Neural cell (in vitro differentiated cells): ENCODE measurements around the gene USP35. TPM values are rescaled to one million over a fixed set of nuclear protein-coding genes. Genes with fewer than 3 reads are reported as not detected.

Experiments
- H2AFZ ChIP-seq: fragments of 200-600, 300-800 bp; sonication (generic), shearing (Covaris generic); 2 replicates; pipeline ENCODE4 v1.6.0; 2014; ENCODE audit warnings: low read depth, mild to moderate bottlenecking, antibody characterized with exemption, low read length, moderate library complexity
- H3F3A ChIP-seq: fragments of 200-600 bp; shearing (Covaris generic); 2 replicates; pipeline ENCODE4 v1.6.1; 2016; ENCODE audit warnings: mild to moderate bottlenecking, moderate library complexity, mixed read lengths, antibody characterized with exemption, low read length; ENCODE audit not compliant: insufficient read depth, poor library complexity, severe bottlenecking
- H3K27ac ChIP-seq: fragments of 200-600, 300-800 bp; sonication (generic), shearing (Covaris generic); 2 replicates; pipeline ENCODE4 v1.5.1; 2014; ENCODE audit warnings: mild to moderate bottlenecking, low read length, moderate library complexity
- H3K27me3 ChIP-seq: fragments of 300-800, 200-600 bp; sonication (generic), shearing (Covaris generic); 2 replicates; pipeline ENCODE4 v1.6.0; 2014; ENCODE audit warnings: mild to moderate bottlenecking, low read depth, low read length, moderate library complexity; ENCODE audit not compliant: insufficient read depth
- H3K36me3 ChIP-seq: fragments of 300-800, 200-600 bp; sonication (generic), shearing (Covaris generic); 2 replicates; pipeline ENCODE4 v1.5.1; 2014; ENCODE audit warnings: mild to moderate bottlenecking, antibody characterized with exemption, low read length, moderate library complexity; ENCODE audit not compliant: insufficient read depth
- H3K4me2 ChIP-seq: fragments of 300-800, 200-600 bp; sonication (generic), shearing (Covaris generic); 2 replicates; pipeline ENCODE4 v1.6.0; 2014; ENCODE audit warnings: mild to moderate bottlenecking, low read length
- H3K4me3 ChIP-seq: fragments of 300-800, 200-600 bp; sonication (generic), shearing (Covaris generic); 2 replicates; pipeline ENCODE4 v1.5.1; 2014; ENCODE audit warnings: mild to moderate bottlenecking, low read length, moderate library complexity
- H3K79me2 ChIP-seq: fragments of 200-600 bp; shearing (Covaris generic); replicated peaks from 2 replicates; pipeline ENCODE4 v1.6.0; 2014; ENCODE audit warnings: mild to moderate bottlenecking, low read length, moderate library complexity; ENCODE audit not compliant: insufficient read depth
- H3K9ac ChIP-seq: fragments of 300-800, 200-600 bp; sonication (generic), shearing (Covaris generic); 2 replicates; pipeline ENCODE4 v1.6.1; 2016; ENCODE audit warnings: mild to moderate bottlenecking, low read length, mixed read lengths
- H3K9me2 ChIP-seq: fragments of 200-600 bp; shearing (Covaris generic); 2 replicates; pipeline ENCODE4 v1.6.1; 2016; ENCODE audit warnings: mild to moderate bottlenecking, low read length, mixed read lengths; ENCODE audit not compliant: insufficient read depth
- H3K9me3 ChIP-seq: fragments of 200-600, 300-800 bp; sonication (generic), shearing (Covaris generic); 2 replicates; pipeline ENCODE4 v1.6.1; 2016; ENCODE audit warnings: mild to moderate bottlenecking, mixed run types, low read length, moderate library complexity, mixed read lengths
- H4K20me1 ChIP-seq: fragments of 200-600 bp; shearing (Covaris generic); 2 replicates; pipeline ENCODE4 v1.6.1; 2016; ENCODE audit warnings: mild to moderate bottlenecking, mixed run types; ENCODE audit not compliant: insufficient read depth
- EP300 ChIP-seq: fragments of 450-650 bp; conservative IDR thresholded peaks from 2 replicates; pipeline ENCODE4 v1.6.1; 2014; ENCODE audit warnings: antibody characterized with exemption, mild to moderate bottlenecking, moderate library complexity; ENCODE audit not compliant: poor library complexity, severe bottlenecking
- EZH2 ChIP-seq: fragments of 200-600, 300-800 bp; shearing (Covaris generic), sonication (generic); IDR thresholded peaks from 2 replicates; pipeline ENCODE4 v1.6.1; 2014; ENCODE audit warnings: antibody characterized with exemption, low read length, borderline replicate concordance, mild to moderate bottlenecking; ENCODE audit not compliant: insufficient read depth, poor library complexity, severe bottlenecking
- MXI1 ChIP-seq: fragments of 450-650 bp; conservative IDR thresholded peaks from 2 replicates; pipeline ENCODE4 v1.6.1; 2014; ENCODE audit warnings: antibody characterized with exemption, mild to moderate bottlenecking; ENCODE audit not compliant: poor library complexity, severe bottlenecking
- POLR2AphosphoS5 ChIP-seq: IDR thresholded peaks from 2 replicates; pipeline ENCODE4 v1.6.1; 2012
- RAD21 ChIP-seq: fragments of 450-650 bp; conservative IDR thresholded peaks from 2 replicates; pipeline ENCODE4 v1.6.1; 2014; ENCODE audit warnings: antibody characterized with exemption, mild to moderate bottlenecking, moderate library complexity
- SMC3 ChIP-seq: fragments of 450-650 bp; conservative IDR thresholded peaks from 2 replicates; pipeline ENCODE4 v1.6.1; 2014; ENCODE audit warnings: antibody characterized with exemption, mild to moderate bottlenecking, moderate library complexity; ENCODE audit not compliant: poor library complexity
- TAF1 ChIP-seq: IDR thresholded peaks from 2 replicates; pipeline ENCODE4 v1.6.1; 2012; ENCODE audit warnings: low read depth
- polyA plus RNA-seq: library from polyadenylated mRNA; depleted of rRNA; stranded (reverse); fragments of >200 nt; gene quantifications from 2 replicates; pipeline ENCODE4 v1.2.3, GENCODE V29; 2014
- TF ChIP-seq, protein P1 (sequence below): IDR thresholded peaks from 2 replicates; pipeline ENCODE4 v1.6.1; 2012; ENCODE audit warnings: borderline replicate concordance
- TF ChIP-seq, protein P2 (sequence below): fragments of 450-650 bp; IDR thresholded peaks from 2 replicates; pipeline ENCODE4 v1.5.1; 2014; ENCODE audit warnings: antibody characterized with exemption, mild to moderate bottlenecking, moderate library complexity; ENCODE audit not compliant: poor library complexity, severe bottlenecking

USP35 gene
- polyA plus RNA-seq, 1 donor from 2014 or later, result 12.9 TPM

DNA sequence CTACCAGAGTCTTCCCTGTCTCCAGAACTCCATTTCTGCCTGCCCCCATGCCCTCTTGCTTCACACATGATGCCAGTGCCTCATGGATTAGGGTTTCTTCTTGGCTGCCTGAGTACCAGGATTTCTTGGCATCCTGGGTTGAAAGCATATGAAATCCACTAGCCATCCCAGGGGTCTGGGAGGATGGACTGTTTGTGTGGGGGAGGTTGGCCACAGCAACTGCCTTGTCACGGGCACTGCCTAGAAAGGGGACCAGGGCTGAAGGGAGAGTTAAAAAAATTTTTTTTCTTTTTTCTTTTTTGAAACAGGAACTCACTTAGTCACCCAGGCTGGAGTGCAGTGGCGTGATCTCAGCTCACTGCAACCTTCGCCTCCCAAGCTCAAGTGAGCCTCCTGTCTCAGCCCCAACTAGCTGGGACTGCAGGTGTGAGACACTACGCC lies 4.2 kb downstream of the USP35 start:
- Histone ChIP-seq H3K27me3 (no peaks in the 10 kb centered on the region), H3K27ac (no peak overlapping the region), H3K36me3 (no peaks in the 10 kb centered on the region), H3K4me2 (no peak overlapping the region), H3K9me2 (no peaks in the 10 kb centered on the region), H2AFZ (no peak overlapping the region), H3K9me3 (no peaks in the 10 kb centered on the region), H3F3A (no peaks in the 10 kb centered on the region), H3K9ac (no peak overlapping the region), H3K4me3 (no peak overlapping the region), H3K79me2 (peaks cover 14% of the 10 kb centered on the region), H4K20me1 (no peaks in the 10 kb centered on the region)
- TF ChIP-seq, protein P1, sequence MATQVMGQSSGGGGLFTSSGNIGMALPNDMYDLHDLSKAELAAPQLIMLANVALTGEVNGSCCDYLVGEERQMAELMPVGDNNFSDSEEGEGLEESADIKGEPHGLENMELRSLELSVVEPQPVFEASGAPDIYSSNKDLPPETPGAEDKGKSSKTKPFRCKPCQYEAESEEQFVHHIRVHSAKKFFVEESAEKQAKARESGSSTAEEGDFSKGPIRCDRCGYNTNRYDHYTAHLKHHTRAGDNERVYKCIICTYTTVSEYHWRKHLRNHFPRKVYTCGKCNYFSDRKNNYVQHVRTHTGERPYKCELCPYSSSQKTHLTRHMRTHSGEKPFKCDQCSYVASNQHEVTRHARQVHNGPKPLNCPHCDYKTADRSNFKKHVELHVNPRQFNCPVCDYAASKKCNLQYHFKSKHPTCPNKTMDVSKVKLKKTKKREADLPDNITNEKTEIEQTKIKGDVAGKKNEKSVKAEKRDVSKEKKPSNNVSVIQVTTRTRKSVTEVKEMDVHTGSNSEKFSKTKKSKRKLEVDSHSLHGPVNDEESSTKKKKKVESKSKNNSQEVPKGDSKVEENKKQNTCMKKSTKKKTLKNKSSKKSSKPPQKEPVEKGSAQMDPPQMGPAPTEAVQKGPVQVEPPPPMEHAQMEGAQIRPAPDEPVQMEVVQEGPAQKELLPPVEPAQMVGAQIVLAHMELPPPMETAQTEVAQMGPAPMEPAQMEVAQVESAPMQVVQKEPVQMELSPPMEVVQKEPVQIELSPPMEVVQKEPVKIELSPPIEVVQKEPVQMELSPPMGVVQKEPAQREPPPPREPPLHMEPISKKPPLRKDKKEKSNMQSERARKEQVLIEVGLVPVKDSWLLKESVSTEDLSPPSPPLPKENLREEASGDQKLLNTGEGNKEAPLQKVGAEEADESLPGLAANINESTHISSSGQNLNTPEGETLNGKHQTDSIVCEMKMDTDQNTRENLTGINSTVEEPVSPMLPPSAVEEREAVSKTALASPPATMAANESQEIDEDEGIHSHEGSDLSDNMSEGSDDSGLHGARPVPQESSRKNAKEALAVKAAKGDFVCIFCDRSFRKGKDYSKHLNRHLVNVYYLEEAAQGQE, result no peak
- TF ChIP-seq TAF1 (no peak), EP300 (no peak), RAD21 (no peak), MXI1 (no peak), EZH2 (no peak), SMC3 (no peak), POLR2AphosphoS5 (no peak)
- TF ChIP-seq, protein P2, sequence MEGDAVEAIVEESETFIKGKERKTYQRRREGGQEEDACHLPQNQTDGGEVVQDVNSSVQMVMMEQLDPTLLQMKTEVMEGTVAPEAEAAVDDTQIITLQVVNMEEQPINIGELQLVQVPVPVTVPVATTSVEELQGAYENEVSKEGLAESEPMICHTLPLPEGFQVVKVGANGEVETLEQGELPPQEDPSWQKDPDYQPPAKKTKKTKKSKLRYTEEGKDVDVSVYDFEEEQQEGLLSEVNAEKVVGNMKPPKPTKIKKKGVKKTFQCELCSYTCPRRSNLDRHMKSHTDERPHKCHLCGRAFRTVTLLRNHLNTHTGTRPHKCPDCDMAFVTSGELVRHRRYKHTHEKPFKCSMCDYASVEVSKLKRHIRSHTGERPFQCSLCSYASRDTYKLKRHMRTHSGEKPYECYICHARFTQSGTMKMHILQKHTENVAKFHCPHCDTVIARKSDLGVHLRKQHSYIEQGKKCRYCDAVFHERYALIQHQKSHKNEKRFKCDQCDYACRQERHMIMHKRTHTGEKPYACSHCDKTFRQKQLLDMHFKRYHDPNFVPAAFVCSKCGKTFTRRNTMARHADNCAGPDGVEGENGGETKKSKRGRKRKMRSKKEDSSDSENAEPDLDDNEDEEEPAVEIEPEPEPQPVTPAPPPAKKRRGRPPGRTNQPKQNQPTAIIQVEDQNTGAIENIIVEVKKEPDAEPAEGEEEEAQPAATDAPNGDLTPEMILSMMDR, result no peak

DNA sequence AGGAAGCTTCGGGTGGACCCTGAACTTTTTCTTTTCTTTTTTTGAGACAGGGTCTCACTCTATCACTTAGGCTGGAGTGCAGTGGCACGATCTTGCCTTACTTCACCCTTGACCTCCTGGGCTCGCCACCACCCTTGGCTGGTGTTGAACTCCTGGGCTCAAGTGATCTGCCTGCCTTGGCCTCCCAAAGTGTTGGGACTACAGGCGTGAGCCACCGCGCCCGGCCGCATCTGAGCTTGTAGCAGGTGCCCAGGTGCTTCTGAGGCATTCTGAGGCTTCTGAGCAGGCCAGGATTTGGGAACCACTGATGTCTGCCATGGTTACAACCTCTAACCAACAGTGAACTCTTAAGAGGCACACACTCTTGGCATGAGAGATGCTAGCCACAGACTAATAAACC lies 5.1 kb downstream of the USP35 start:
- H2AFZ ChIP-seq, result no peak overlapping the region
- TF ChIP-seq MXI1 (no peak), EP300 (no peak), EZH2 (no peak), RAD21 (no peak), SMC3 (no peak), POLR2AphosphoS5 (no peak), TAF1 (no peak)
- TF ChIP-seq, protein P1, result no peak
- TF ChIP-seq, protein P2, result no peak
- H3K4me3 ChIP-seq, result no peak overlapping the region
- H3K27ac ChIP-seq, result no peak overlapping the region
- H3K79me2 ChIP-seq, result peaks cover 14% of the 10 kb centered on the region
- no peak overlapping the region for H3K9ac ChIP-seq
- H3K36me3 ChIP-seq, result no peaks in the 10 kb centered on the region
- no peak overlapping the region for H3K4me2 ChIP-seq
- no peaks in the 10 kb centered on the region for H3F3A ChIP-seq
- H4K20me1 ChIP-seq, result no peaks in the 10 kb centered on the region
- no peaks in the 10 kb centered on the region for H3K9me2 ChIP-seq
- no peaks in the 10 kb centered on the region for H3K27me3 ChIP-seq
- no peaks in the 10 kb centered on the region for H3K9me3 ChIP-seq
